Neutrophil (primary cell): Measurements from ENCODE around the gene MAPK1.
"Not testable (repeated sequence)": the region's sequence is repeated elsewhere in the genome, so short reads cannot be mapped to it uniquely, and the experiment has no call there.

Source experiments
- H3K27ac ChIP-seq: fragments of 200-600 bp; sonication (generic); 2 replicates; pipeline ENCODE4 v1.5.1; 2016; ENCODE audit warnings: mild to moderate bottlenecking, moderate library complexity
- H3K27me3 ChIP-seq: fragments of 200-600 bp; sonication (generic); 2 replicates; pipeline ENCODE4 v1.6.0; 2016; ENCODE audit warnings: mild to moderate bottlenecking
- H3K36me3 ChIP-seq: fragments of 200-600 bp; sonication (generic); 2 replicates; pipeline ENCODE4 v1.5.1; 2017
- H3K4me1 ChIP-seq, 2 experiments: fragments of 200-600 bp in 1 of 2; sonication (generic) in 1 of 2; 1 replicate in 1 of 2; 2 replicates in 1 of 2; pipeline versions ENCODE4 v1.5.1 to v1.6.1; 2013 to 2016; ENCODE audit warnings: low read depth in 1 of 2, low read length in 1 of 2, mild to moderate bottlenecking in 1 of 2, moderate library complexity in 1 of 2; ENCODE audit not compliant: control insufficient read depth in 1 of 2, insufficient read depth in 1 of 2
- H3K4me3 ChIP-seq, 2 experiments: fragments of 200-600 bp in 1 of 2; sonication (generic) in 1 of 2; 1 replicate in 1 of 2; 2 replicates in 1 of 2; pipeline ENCODE4 v1.5.1; 2013 to 2016; ENCODE audit warnings: low read depth in 1 of 2, low read length in 1 of 2, mild to moderate bottlenecking in 1 of 2, moderate library complexity in 1 of 2
- H3K9me3 ChIP-seq: fragments of 200-600 bp; sonication (generic); 2 replicates; pipeline ENCODE4 v1.5.1; 2016
- CTCF ChIP-seq: fragments of 200-600 bp; sonication (generic); IDR thresholded peaks from 2 replicates; pipeline ENCODE4 v1.5.1; 2016; ENCODE audit warnings: antibody characterized with exemption

The MAPK1 gene

GRCh38 chr22:21881841-21882753 is 14.7 kb upstream of the MAPK1 start:
- H3K4me3 ChIP-seq: no peak overlapping the region
- H3K9me3 ChIP-seq: no peaks in the 10 kb centered on the region
- TF ChIP-seq CTCF: no peak

DNA sequence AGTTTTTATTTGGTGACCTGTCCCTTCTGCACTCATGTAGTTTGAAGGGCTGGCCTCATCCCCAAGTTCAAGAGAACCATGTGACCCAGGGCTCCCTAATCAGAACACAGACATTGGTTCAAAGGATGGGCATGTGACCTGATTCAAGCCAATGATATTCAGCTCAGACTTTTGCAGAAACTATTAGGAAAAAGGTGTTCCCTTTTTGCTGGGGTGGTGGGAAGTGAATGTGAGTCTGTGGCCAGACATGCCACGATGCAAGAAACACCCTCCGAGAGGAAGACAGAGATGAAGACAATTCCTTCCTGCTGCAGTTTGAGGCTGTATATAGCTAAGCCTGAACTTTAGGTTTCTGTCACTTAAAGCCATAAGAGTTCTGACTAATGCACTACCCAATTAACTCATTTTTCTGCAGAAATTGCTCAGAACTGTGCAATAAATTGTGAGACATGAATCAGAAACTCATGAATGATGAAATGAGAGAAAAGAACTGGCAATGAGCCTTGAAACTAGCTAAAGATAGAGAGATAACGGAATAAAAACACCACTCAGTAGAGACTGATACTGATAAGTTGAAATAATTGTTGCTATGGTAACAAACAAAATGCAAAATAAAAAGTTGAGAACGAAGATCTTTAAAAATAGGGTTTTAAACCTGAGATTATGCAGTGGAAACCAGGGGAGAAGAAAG is 9.2 kb upstream of the MAPK1 start:
- Histone ChIP-seq H3K4me1 (peaks cover 21 to 22% of the 10 kb centered on the region in 2 experiments), H3K9me3 (no peaks in the 10 kb centered on the region), H3K4me3 (no peak overlapping the region), H3K27ac (peak overlapping the region; percentile 74), H3K36me3 (no peaks in the 10 kb centered on the region), H3K27me3 (no peaks in the 10 kb centered on the region)
- TF ChIP-seq CTCF: no peak

More at GRCh38 chr22:21881841-21882753, 14.7 kb upstream of the MAPK1 start:
- Histone ChIP-seq H3K27ac (no peak overlapping the region), H3K4me1 (peaks cover 6% of the 10 kb centered on the region in 2 experiments), H3K36me3 (no peaks in the 10 kb centered on the region), H3K27me3 (no peaks in the 10 kb centered on the region)

GRCh38 chr22:21874953-21875352 is 7.5 kb upstream of the MAPK1 start:
- not testable (repeated sequence) for H3K4me3 ChIP-seq, H3K36me3 ChIP-seq, H3K9me3 ChIP-seq, H3K27me3 ChIP-seq, H3K27ac ChIP-seq
- H3K4me1 ChIP-seq: peaks cover 21 to 22% of the 10 kb centered on the region in 2 experiments

DNA sequence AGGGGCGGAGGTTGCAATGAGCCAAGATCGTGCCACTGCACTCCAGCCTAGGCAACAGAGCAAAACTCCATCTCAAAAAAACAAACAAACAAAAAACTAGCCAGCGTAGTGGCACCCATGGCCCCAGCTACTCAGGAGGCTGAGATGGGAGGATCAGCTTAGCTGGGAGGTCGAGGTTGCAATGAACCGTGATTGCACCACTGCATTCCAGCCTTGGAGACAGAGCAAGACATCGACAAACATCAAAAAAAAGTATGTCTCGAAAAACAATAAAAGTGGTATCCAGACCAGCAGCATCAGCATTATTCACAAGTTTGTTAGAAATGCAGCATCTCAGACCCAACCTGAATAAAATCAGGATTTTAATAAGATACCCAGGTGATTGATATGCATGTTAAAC is 6.2 kb upstream of the MAPK1 start:
- TF ChIP-seq CTCF: no peak
- Histone ChIP-seq H3K4me1 (peaks cover 21 to 22% of the 10 kb centered on the region in 2 experiments), H3K27me3 (no peaks in the 10 kb centered on the region), H3K36me3 (no peaks in the 10 kb centered on the region), H3K9me3 (no peaks in the 10 kb centered on the region), H3K27ac (no peak overlapping the region), H3K4me3 (no peak overlapping the region)

DNA sequence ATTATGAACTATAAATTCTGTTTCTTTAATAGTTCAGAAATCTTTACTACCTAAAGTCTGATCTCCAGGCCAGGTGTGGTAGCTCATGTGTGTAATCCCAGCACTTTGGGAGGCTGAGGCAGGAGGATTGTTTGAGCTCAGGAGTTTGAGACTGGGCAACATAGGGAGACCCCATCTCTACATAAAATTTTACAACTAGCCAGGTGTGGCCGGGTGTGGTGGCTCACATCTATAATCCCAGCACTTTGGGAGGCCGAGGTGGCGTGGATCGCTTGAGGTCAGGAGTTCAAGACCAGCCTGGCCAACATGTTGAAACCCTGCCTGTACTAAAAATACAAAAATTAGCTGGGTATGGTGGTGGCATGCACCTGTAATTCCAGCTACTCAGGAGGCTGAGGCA is 5.3 kb upstream of the MAPK1 start:
- not testable (repeated sequence) for H3K27me3 ChIP-seq, H3K4me3 ChIP-seq, H3K36me3 ChIP-seq, H3K27ac ChIP-seq, H3K9me3 ChIP-seq
- peaks cover 27% of the 10 kb centered on the region in 2 experiments for H3K4me1 ChIP-seq

- Histone ChIP-seq H3K27me3 (no peaks in the 10 kb centered on the region), H3K4me3 (peak overlapping the region in 1 of 2 experiments; percentile 81), H3K9me3 (no peaks in the 10 kb centered on the region), H3K36me3 (no peaks in the 10 kb centered on the region), H3K4me1 (peaks cover 33 to 35% of the 10 kb centered on the region in 2 experiments), H3K27ac (peak overlapping the region; percentile 91)
- TF ChIP-seq CTCF: no peak
Observed at GRCh38 chr22:21868651-21869050, 1.2 kb upstream of the MAPK1 start.
